WERI-Rb-1 (cell line): ENCODE results near the gene BCL2L12.

Source experiments
- DNase-seq: peaks from one replicate; pipeline ENCODE4 v3.0.0-alpha.2; 2020
- H3K27ac ChIP-seq: fragments of 250-450 bp; sonication (Bioruptor Pico); 2 replicates; pipeline ENCODE4 v1.5.1; 2020; ENCODE audit warnings: mild to moderate bottlenecking, moderate library complexity
- H3K27me3 ChIP-seq: fragments of 250-450 bp; sonication (Bioruptor Pico); 2 replicates; pipeline ENCODE4 v1.5.1; 2021; ENCODE audit warnings: mild to moderate bottlenecking, low read depth, moderate library complexity; ENCODE audit not compliant: insufficient read depth, severe bottlenecking
- H3K36me3 ChIP-seq: fragments of 250-450 bp; sonication (Bioruptor Pico); 2 replicates; pipeline ENCODE4 v1.5.1; 2020; ENCODE audit warnings: mild to moderate bottlenecking, moderate library complexity
- H3K4me3 ChIP-seq: 2 replicates; pipeline ENCODE4 v1.5.1; 2011; ENCODE audit warnings: low read depth, mild to moderate bottlenecking, control low read depth, low read length
- H3K9me3 ChIP-seq: fragments of 250-450 bp; sonication (Bioruptor Pico); 2 replicates; pipeline ENCODE4 v1.5.1; 2021; ENCODE audit warnings: mild to moderate bottlenecking, moderate library complexity; ENCODE audit not compliant: severe bottlenecking
- CTCF ChIP-seq: IDR thresholded peaks from 2 replicates; pipeline ENCODE4 v1.5.1; 2011; ENCODE audit warnings: low read depth, mild to moderate bottlenecking, control low read depth, inconsistent platforms, low read length

BCL2L12 gene

GRCh38 chr19:49700563-49700962, 34.8 kb downstream of the BCL2L12 start:
- no peak overlapping the region for H3K4me3 ChIP-seq
- H3K27ac ChIP-seq: no peak overlapping the region
- no peaks in the 10 kb centered on the region for H3K9me3 ChIP-seq
- no peak for TF ChIP-seq CTCF
- no peaks in the 10 kb centered on the region for H3K27me3 ChIP-seq
- H3K36me3 ChIP-seq: peaks cover 30% of the 10 kb centered on the region
- DNase-seq: no peak

- no peak for DNase-seq
- H3K36me3 ChIP-seq: peaks cover 36% of the 10 kb centered on the region
- H3K9me3 ChIP-seq: no peaks in the 10 kb centered on the region
- no peak for TF ChIP-seq CTCF
- H3K4me3 ChIP-seq: no peak overlapping the region
- no peaks in the 10 kb centered on the region for H3K27me3 ChIP-seq
- H3K27ac ChIP-seq: no peak overlapping the region
These were observed 35.6 kb downstream of the BCL2L12 start for GRCh38 chr19:49701271-49701786.

GRCh38 chr19:49704888-49705642, 39.3 kb downstream of the BCL2L12 start:
- Histone ChIP-seq H3K27ac (no peak overlapping the region), H3K27me3 (no peaks in the 10 kb centered on the region), H3K36me3 (peaks cover 24% of the 10 kb centered on the region), H3K9me3 (no peaks in the 10 kb centered on the region), H3K4me3 (no peak overlapping the region)
- TF ChIP-seq CTCF: no peak
- no peak for DNase-seq

- TF ChIP-seq CTCF: no peak
- peaks cover 28% of the 10 kb centered on the region for H3K36me3 ChIP-seq
- no peaks in the 10 kb centered on the region for H3K9me3 ChIP-seq
- no peak overlapping the region for H3K27ac ChIP-seq
- DNase-seq: no peak
- H3K27me3 ChIP-seq: no peaks in the 10 kb centered on the region
- no peak overlapping the region for H3K4me3 ChIP-seq
These were observed 40.2 kb downstream of the BCL2L12 start for GRCh38 chr19:49705919-49706318.

- TF ChIP-seq CTCF: no peak
- peaks cover 35% of the 10 kb centered on the region for H3K36me3 ChIP-seq
- peaks cover 3% of the 10 kb centered on the region for H3K9me3 ChIP-seq
- DNase-seq: no peak
- H3K27ac ChIP-seq: no peak overlapping the region
- H3K27me3 ChIP-seq: no peaks in the 10 kb centered on the region
- no peak overlapping the region for H3K4me3 ChIP-seq
These were observed 44.7 kb downstream of the BCL2L12 start for GRCh38 chr19:49710372-49710951.
